ENCODE data around the gene EMC9. TPM values are rescaled to one million over a fixed set of nuclear protein-coding genes. Genes with fewer than 3 reads are reported as not detected.

The EMC9 gene
- total RNA-seq, 2 donors from 2014 or later: 10.9 to 14.2 TPM

DNA sequence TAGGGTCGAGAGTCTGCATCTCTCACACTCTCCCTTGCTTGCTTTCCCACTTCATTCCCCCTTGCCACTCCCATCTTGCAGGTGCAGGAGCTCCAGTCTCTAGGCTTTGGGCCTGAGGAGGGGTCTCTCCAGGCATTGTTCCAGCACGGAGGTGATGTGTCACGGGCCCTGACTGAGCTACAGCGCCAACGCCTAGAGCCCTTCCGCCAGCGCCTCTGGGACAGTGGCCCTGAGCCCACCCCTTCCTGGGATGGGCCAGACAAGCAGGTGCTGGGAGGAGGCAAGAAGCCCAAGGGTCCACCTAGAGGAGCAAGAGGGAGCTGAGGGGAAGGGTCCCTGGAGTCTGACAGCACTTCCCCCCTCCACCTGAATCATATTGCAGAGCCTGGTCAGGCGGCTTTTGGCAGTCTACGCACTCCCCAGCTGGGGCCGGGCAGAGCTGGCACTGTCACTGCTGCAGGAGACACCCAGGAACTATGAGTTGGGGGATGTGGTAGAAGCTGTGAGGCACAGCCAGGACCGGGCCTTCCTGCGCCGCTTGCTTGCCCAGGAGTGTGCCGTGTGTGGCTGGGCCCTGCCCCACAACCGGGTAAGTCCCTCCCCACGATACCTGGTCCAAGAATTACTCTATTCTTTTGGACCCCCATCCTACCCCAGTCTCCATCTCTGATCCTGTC, 10.2 kb upstream of the EMC9 start:
- intact Hi-C loops (cut with DNase I): no loop called here
- DNase-seq (ENCODE audit: low spot score): no peak

DNA sequence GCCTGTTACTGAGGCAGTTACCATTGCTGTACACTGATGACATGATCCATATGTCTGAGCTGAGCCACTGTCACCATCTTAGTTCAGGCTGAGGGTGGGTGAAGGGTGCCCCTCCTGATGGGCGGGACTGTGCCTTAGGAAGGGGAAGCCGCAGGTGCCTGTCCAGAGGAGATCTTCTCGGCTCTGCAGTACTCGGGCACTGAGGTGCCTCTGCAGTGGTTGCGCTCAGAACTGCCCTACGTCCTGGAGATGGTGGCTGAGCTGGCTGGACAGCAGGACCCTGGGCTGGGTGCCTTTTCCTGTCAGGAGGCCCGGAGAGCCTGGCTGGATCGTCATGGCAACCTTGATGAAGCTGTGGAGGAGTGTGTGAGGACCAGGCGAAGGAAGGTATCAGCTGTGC, 9.6 kb upstream of the EMC9 start:
- no peak for DNase-seq (ENCODE audit: low spot score)

DNA sequence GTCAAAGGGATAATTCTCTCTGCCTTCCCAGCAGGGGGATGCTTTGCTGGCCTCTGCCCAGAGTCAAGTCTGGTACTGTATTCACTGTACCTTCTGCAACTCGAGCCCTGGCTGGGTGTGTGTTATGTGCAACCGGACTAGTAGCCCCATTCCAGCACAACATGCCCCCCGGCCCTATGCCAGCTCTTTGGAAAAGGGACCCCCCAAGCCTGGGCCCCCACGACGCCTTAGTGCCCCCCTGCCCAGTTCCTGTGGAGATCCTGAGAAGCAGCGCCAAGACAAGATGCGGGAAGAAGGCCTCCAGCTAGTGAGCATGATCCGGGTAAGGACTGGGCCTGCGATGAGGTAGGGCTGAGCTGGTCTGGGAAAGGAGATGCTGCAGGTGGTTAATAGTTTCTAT, 9.2 kb upstream of the EMC9 start:
- intact Hi-C loops (cut with DNase I): no loop called here

More for the DNA sequence above, 9.6 kb upstream of the EMC9 start:
- intact Hi-C loops (cut with DNase I): no loop called here

GRCh38 chr14:24150061-24150460, 8.7 kb upstream of the EMC9 start:
- intact Hi-C loops (cut with DNase I): no loop called here
- DNase-seq (ENCODE audit: low spot score): no peak

More for the DNA sequence above, 9.2 kb upstream of the EMC9 start:
- no peak for DNase-seq (ENCODE audit: low spot score)

- no peak for DNase-seq (ENCODE audit: low spot score)
- intact Hi-C loops (cut with DNase I): no loop called here
Measured at GRCh38 chr14:24149302-24149969, 8.0 kb upstream of the EMC9 start.

DNA sequence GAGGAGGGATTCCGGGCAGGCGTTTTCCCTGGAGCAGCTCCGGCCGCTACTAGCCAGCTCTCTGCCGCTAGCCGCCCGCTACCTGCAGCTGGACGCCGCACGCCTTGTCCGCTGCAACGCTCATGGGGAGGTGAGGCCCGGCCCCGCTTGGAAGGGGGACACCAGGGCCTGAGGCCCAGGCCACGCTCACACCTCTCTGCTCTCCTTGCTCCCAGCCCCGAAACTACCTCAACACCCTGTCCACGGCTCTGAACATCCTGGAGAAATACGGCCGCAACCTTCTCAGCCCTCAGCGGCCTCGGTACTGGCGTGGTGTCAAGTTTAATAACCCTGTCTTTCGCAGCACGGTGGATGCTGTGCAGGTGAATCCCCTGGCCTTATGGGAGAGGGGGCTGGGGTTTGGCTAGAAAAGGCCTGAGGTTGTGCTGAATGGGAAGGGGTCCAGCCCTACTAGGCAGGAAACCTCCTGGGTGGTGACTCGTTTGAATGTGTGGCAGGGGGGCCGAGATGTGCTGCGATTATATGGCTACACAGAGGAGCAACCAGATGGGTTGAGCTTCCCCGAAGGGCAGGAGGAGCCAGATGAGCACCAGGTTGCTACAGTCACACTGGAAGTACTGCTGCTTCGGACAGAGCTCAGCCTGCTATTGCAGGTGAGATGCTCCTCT, 6.5 kb upstream of the EMC9 start:
- peak; percentile 87 for DNase-seq (ENCODE audit: low spot score)
- intact Hi-C loops (cut with DNase I): no loop called here

DNA sequence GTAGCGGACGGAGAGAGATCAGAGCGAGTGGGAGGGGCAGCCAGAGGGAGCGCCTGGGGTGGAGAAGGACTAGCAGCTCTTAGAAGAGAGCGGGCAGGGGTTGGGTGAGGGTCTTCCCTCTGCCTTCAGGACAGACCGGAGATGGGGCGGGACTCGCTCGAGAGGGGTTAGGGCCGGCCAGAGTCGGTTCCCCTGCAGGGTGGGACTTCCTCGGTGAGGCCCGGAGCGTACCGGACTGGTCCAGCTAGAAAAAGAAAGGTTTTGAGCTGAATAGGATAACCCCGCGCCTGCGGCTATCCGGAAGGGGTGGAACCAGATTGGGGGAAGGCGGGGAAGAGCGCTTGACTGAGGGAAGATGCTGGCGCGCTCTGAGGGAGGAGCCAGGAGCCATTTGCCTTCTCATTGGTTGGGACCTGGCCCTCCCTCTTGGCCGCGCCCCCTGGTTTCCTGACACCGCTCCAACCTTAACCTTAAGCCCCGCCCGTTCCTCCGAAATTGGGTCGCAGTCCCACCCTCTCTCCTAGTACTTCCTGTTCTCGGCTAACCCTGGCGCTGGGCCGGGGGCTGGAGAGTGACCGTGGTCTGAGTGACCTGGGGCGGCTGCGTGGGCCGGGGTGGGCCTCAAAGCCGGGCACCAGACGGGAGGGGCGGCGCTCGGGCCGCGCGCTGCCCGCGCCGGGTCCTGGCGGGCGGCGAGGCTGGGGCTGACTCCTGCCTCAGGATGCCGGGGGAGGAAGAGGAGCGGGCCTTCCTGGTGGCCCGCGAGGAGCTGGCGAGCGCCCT, 5.8 kb upstream of the EMC9 start, which contains the start of gene RNF31:
Gene RNF31, plus strand, starts transcription at position 521 of the 783 bp plus-strand sequence. Its CDS starts 201 bp downstream, at position 722.
- peak; percentile 99 for DNase-seq (ENCODE audit: low spot score)
- intact Hi-C loops (cut with DNase I): no loop called here

DNA sequence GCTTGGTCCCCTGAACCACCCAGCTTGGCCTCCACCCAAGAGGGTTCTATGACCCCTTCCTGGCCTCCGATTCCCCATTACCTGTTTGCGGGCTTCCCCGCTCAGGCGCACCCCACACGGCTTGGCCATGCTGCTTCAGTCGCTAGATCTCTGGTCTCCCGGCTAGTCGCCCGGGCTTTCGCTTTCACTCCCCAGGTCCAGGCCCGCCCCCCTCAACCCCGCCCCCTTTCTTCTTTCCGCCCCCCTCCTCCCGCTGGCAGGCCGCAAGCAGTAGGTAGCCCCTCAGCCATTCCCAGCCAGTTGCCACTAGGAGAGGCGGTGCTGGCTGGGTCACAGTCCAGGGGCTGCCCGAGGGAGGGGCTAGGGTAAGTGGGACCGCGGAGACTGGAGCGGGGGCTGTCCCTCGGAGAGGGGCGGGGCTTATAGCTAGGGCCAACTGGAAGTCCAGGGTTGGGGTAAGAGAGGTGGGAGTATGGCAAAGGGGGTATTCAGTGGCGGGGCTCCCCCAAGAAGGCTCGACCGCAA, 5.1 kb upstream of the EMC9 start, which contains the start of gene PSME2:
Gene PSME2, minus strand, starts transcription at position 158 of the 525 bp plus-strand sequence. Its CDS starts 29 bp downstream, at position 129.
- intact Hi-C loops (cut with DNase I): no loop called here
- DNase-seq (ENCODE audit: low spot score): peak; percentile 97

GRCh38 chr14:24145690-24146452, 4.5 kb upstream of the EMC9 start:
- intact Hi-C loops (cut with DNase I): no loop called here
- DNase-seq (ENCODE audit: low spot score): no peak

DNA sequence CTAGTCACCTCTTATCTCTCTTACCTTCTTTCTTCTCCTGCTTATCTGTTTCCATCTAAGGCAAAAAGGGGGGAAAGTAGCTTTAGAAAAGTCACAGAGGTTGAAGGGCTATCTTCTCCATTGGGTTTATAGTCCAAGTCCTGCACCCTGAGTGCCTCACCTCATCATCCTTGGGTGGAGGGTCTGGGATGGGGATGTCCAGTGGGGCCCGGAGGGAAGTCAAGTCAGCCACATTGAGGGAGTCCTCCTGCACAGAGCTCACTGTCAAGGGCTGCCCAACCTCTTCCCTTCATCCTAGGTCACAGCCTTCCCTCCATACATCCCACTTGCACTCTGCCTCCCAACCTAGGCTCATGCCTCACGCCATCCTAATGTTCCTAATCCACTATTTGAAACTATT, 3.8 kb upstream of the EMC9 start:
- intact Hi-C loops (cut with DNase I): no loop called here

DNA sequence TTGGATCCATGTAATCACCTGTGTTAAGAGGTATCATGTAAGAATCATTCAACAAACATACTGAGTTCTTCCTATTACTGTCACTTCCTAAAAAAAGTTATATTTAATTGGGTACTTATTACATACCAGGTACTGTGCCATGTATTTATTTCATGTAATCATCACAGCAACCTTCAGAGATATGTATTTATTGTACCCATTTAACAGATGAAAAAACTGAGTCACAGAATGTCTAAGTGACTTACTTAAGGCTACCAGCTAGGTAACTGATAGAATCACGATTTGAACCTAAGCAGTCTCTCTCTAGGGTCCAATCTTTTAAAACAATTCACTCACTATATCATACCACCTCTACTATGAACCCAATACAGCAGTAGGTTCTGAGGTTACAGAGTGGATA, 3.1 kb upstream of the EMC9 start:
- DNase-seq (ENCODE audit: low spot score): no peak
- intact Hi-C loops (cut with DNase I): no loop called here

More for the DNA sequence above, 3.8 kb upstream of the EMC9 start:
- no peak for DNase-seq (ENCODE audit: low spot score)

GRCh38 chr14:24143511-24143910, 2.1 kb upstream of the EMC9 start:
- no peak for DNase-seq (ENCODE audit: low spot score)
- intact Hi-C loops (cut with DNase I): loop anchor here in 1 of 2 donors (1.0 kb wide), 1 partner anchor 41 kb away; no protein-coding TSS in a partner anchor

DNA sequence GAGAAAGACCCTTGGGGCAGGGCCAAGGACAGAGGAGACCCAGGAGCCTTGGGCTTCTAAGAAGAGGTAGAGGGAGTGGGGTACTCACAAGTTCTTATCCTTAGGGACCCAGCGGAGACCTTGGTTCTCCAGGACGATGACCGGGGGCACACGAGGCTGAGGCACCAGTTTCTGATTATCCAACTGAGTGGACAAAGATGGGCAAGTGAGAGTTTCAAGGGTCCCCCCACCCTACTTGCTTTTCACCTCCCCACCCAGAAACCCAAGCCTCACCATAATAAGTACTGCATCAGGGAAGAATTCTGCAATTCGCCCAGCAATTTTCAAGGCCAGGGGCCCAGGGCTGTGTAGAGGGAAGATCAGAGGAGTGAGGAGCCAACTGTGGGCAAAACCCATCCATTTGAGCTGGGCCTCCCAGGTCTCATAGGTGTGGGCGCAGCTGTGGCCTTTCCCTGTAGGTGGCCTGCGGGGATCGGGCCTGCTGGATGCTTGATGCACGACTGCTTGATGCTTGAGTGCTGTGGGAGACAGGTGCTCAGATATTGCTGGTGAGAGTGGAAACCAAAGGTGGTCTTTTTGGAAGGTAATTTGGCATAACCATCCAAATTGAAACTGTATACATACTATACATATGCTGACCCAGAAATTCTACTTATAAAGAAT, 2.0 kb downstream of the EMC9 start:
- intact Hi-C loops (cut with DNase I): no loop called here
- DNase-seq (ENCODE audit: low spot score): no peak

DNA sequence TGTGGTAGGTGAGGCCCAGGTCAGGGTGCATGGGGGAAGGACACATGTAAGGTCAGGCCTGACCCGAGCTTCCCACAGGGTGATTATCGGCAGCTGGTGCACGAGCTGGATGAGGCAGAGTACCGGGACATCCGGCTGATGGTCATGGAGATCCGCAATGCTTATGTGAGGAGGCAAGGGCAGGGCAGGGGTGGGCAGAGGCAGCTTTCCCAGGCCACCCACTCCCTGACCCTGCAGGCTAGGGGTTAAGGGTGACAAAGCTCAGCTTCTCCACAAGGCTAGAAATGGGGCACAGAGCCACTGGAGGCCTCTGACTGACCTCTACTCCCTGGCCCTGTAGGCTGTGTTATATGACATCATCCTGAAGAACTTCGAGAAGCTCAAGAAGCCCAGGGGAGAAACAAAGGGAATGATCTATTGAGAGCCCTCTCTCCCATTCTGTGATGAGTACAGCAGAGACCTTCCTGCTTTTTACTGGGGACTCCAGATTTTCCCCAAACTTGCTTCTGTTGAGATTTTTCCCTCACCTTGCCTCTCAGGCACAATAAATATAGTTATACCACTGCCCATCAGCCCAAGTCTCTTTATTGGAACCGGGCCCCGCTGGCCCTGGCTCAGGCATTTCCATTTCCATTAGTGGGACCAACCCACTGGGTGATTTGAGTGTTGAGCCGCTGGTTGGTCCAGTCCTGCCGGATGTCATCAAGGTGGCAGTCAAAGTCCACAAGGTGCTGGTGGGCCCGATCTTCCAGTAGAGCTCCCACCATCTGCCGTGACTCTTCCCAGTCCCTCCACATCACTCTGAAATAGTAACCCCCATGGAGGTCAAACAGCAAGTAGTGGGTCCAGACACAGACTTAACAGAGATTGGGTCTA, 2.8 kb downstream of the EMC9 start:
- DNase-seq (ENCODE audit: low spot score): no peak
- intact Hi-C loops (cut with DNase I): no loop called here

GRCh38 chr14:24137529-24138395, 3.6 kb downstream of the EMC9 start:
- no peak for DNase-seq (ENCODE audit: low spot score)
- intact Hi-C loops (cut with DNase I): no loop called here
